RWPE2 (cell line): Measurements from ENCODE around the gene ZNF267.
"Not testable (repeated sequence)": the region's sequence is repeated elsewhere in the genome, so short reads cannot be mapped to it uniquely, and the experiment has no call there.

Experiments
- ATAC-seq: fragments of 200-7000 bp; cut with Tn5 transposase; 3 replicates; pipeline ENCODE4 v1.9.1; 2021; ENCODE audit warnings: low read depth
- DNase-seq: peaks from one replicate; pipeline ENCODE4 v3.0.0-alpha.2; 2020; ENCODE audit warnings: low spot score
- H3K27ac ChIP-seq: fragments of 450-650 bp; 2 replicates; pipeline ENCODE4 v1.5.1; 2017; ENCODE audit warnings: mild to moderate bottlenecking; ENCODE audit not compliant: poor library complexity, severe bottlenecking
- H3K27me3 ChIP-seq: fragments of 250-450 bp; sonication (Bioruptor Pico); 2 replicates; pipeline ENCODE4 v1.5.1; 2021; ENCODE audit warnings: mild to moderate bottlenecking, moderate library complexity; ENCODE audit not compliant: insufficient read depth, poor library complexity, severe bottlenecking
- H3K36me3 ChIP-seq: fragments of 250-450 bp; sonication (Bioruptor Pico); 2 replicates; pipeline ENCODE4 v1.5.1; 2020; ENCODE audit warnings: low read depth, mild to moderate bottlenecking, moderate library complexity
- H3K4me1 ChIP-seq: fragments of 250-450 bp; sonication (Bioruptor Pico); 2 replicates; pipeline ENCODE4 v1.5.1; 2021; ENCODE audit warnings: mild to moderate bottlenecking, moderate library complexity; ENCODE audit not compliant: insufficient read depth, poor library complexity, severe bottlenecking
- H3K4me3 ChIP-seq: fragments of 250-450 bp; sonication (Bioruptor Pico); 2 replicates; pipeline ENCODE4 v1.5.1; 2021; ENCODE audit warnings: mild to moderate bottlenecking, moderate library complexity; ENCODE audit not compliant: severe bottlenecking
- H3K9me3 ChIP-seq: fragments of 250-450 bp; sonication (Bioruptor Pico); 2 replicates; pipeline ENCODE4 v1.5.1; 2021; ENCODE audit warnings: mild to moderate bottlenecking, moderate library complexity; ENCODE audit not compliant: severe bottlenecking
- CTCF ChIP-seq: fragments of 450-650 bp; IDR thresholded peaks from one replicate; pipeline ENCODE4 v1.5.1; 2017; ENCODE audit warnings: mild to moderate bottlenecking, moderate library complexity; ENCODE audit not compliant: poor library complexity, severe bottlenecking

Gene ZNF267

GRCh38 chr16:31873556-31874365, at the start of gene ZNF267:
Gene ZNF267, plus strand, starts transcription at chr16:31873807. Its CDS starts 160 bp downstream, at chr16:31873967.
- DNase-seq, result peak; percentile 91
- Histone ChIP-seq H3K9me3 (no peaks in the 10 kb centered on the region), H3K4me1 (peaks cover 23% of the 10 kb centered on the region), H3K27ac (peak within 1 kb of the TSS; percentile 64), H3K36me3 (peaks cover 30% of the 10 kb centered on the region), H3K27me3 (no peaks in the 10 kb centered on the region), H3K4me3 (peak within 1 kb of the TSS; percentile 94)
- no peak for TF ChIP-seq CTCF
- peak; percentile 75 for ATAC-seq

- Histone ChIP-seq H3K36me3 (no peaks in the 10 kb centered on the region), H3K27ac (no peak overlapping the region), H3K9me3 (peaks cover 2% of the 10 kb centered on the region), H3K27me3 (no peaks in the 10 kb centered on the region), H3K4me3 (no peak overlapping the region), H3K4me1 (no peaks in the 10 kb centered on the region)
- ATAC-seq, result no peak
- no peak for DNase-seq
- TF ChIP-seq CTCF, result no peak
Observed at GRCh38 chr16:31833047-31833446, 40.6 kb upstream of the ZNF267 start.

DNA sequence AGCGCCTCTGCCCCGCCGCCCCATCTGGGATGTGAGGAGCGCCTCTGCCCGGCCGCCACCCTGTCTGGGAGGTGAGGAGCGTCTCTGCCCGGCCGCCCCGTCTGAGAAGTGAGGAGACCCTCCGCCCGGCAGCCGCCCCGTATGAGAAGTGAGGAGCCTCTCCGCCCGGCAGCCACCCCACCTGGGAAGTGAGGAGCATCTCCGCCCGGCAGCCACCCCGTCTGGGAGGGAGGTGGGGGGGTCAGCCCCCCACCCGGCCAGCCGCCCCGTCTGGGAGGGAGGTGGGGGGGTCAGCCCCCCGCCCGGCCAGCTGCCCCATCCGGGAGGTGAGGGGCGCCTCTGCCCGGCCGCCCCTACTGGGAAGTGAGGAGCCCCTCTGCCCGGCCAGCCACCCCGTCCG, 37.2 kb upstream of the ZNF267 start:
- not testable (repeated sequence) for H3K4me1 ChIP-seq, ATAC-seq, H3K9me3 ChIP-seq, H3K27ac ChIP-seq, DNase-seq, H3K4me3 ChIP-seq, H3K27me3 ChIP-seq, H3K36me3 ChIP-seq

DNA sequence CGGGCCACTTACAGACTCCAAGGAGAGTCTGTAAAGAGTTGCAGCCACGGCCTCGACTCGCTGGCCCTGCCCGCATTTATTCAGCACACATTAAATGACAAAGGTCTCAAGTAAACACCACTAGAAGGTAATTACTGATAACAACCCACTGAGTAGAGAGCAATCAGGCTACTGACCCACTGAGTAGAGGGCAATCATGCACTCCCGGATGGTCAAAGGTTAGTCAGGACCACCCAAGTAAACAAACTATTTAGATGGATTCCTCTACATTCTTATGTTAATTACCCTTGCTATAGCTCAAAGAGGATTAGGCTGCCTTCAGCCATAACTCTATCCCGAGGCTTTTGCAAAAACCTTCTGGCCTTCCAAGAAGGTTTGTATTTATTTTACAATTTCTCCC, 30.7 kb upstream of the ZNF267 start:
- no peak for TF ChIP-seq CTCF
- no peaks in the 10 kb centered on the region for H3K9me3 ChIP-seq

DNA sequence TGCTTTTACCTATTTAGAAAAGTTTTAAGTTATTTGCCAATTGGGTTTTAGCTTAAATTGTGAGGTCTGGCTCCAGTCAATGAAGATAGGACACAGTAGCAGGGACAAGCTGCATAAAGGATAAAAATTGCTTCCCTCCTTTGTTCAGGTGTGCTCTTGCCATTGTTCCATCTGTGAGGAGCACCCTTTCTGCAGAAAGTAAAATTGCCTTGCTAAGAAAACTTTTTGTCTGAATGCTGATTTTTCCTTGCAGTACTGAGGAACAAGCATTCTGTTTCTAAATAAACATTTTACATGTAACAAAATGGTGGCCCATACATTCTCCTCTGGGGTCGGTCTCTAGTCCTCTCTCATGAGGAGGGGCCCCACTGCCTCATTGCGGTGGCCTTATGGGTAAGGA, 25.0 kb upstream of the ZNF267 start:
- H3K9me3 ChIP-seq, H3K4me1 ChIP-seq, H3K4me3 ChIP-seq, H3K27me3 ChIP-seq, DNase-seq, ATAC-seq, H3K36me3 ChIP-seq, H3K27ac ChIP-seq: not testable (repeated sequence)

More for the DNA sequence above, 30.7 kb upstream of the ZNF267 start:
- no peak overlapping the region for H3K27ac ChIP-seq
- H3K36me3 ChIP-seq, result no peaks in the 10 kb centered on the region
- DNase-seq (no peak), ATAC-seq (no peak)
- no peaks in the 10 kb centered on the region for H3K4me1 ChIP-seq
- H3K4me3 ChIP-seq, result no peak overlapping the region
- no peaks in the 10 kb centered on the region for H3K27me3 ChIP-seq

- no peak overlapping the region for H3K27ac ChIP-seq
- H3K4me3 ChIP-seq, result no peak overlapping the region
- H3K27me3 ChIP-seq, result no peaks in the 10 kb centered on the region
- peak; percentile 42; the same call in 1 of the 3 replicates for ATAC-seq
- peaks cover 7% of the 10 kb centered on the region for H3K9me3 ChIP-seq
- no peaks in the 10 kb centered on the region for H3K36me3 ChIP-seq
- no peak for DNase-seq
- TF ChIP-seq CTCF, result no peak
- no peaks in the 10 kb centered on the region for H3K4me1 ChIP-seq
Observed at GRCh38 chr16:31853291-31853690, 20.3 kb upstream of the ZNF267 start.
